HepG2 (cell line): ENCODE data around the gene SYMPK.

Experiments used
- CTCF ChIP-seq: sonication (generic); formaldehyde crosslinking; IDR thresholded peaks from 2 replicates; pipeline ENCODE4 v1.5.0; 2020; ENCODE audit warnings: mild to moderate bottlenecking, missing genetic modification reagents, moderate library complexity
- MAFK ChIP-seq, 2 experiments: IDR thresholded peaks in 1 of 2; conservative IDR thresholded peaks in 1 of 2; 2 replicates each; pipeline ENCODE4 v1.6.1; 2011; ENCODE audit warnings: improper control_type of control experiment in 2 of 2, low read length in 2 of 2
- ZNF629 ChIP-seq: sonication (generic); formaldehyde crosslinking; conservative IDR thresholded peaks from 2 replicates; pipeline ENCODE4 v1.5.0; 2020; ENCODE audit warnings: missing genetic modification reagents
- TF ChIP-seq, protein P1 (sequence below): sonication (generic); formaldehyde crosslinking; IDR thresholded peaks from 2 replicates; pipeline ENCODE4 v1.4.0; 2020; ENCODE audit warnings: missing genetic modification reagents

GRCh38 chr19:45824041-45824471 is 38.9 kb downstream of the SYMPK start:
- TF ChIP-seq CTCF (CRISPR knock-in tag), result no peak
- no peak for TF ChIP-seq ZNF629 (CRISPR knock-in tag)
- TF ChIP-seq, protein P1, sequence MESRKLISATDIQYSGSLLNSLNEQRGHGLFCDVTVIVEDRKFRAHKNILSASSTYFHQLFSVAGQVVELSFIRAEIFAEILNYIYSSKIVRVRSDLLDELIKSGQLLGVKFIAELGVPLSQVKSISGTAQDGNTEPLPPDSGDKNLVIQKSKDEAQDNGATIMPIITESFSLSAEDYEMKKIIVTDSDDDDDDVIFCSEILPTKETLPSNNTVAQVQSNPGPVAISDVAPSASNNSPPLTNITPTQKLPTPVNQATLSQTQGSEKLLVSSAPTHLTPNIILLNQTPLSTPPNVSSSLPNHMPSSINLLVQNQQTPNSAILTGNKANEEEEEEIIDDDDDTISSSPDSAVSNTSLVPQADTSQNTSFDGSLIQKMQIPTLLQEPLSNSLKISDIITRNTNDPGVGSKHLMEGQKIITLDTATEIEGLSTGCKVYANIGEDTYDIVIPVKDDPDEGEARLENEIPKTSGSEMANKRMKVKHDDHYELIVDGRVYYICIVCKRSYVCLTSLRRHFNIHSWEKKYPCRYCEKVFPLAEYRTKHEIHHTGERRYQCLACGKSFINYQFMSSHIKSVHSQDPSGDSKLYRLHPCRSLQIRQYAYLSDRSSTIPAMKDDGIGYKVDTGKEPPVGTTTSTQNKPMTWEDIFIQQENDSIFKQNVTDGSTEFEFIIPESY (CRISPR knock-in tag), result no peak
- TF ChIP-seq MAFK (conservative IDR thresholded peaks at IDR 0.05 in 1 of 2, IDR thresholded peaks at IDR 0.05 in 1 of 2; ENCODE audit: low read length in 2 of 2), result no peak
